H9 (cell line): ENCODE data around the gene PNMT. TPM values are rescaled to one million over a fixed set of nuclear protein-coding genes. Genes with fewer than 3 reads are reported as not detected.

Source experiments
- DNase-seq: peaks from one replicate; pipeline ENCODE4 v3.0.0-alpha.2; 2017
- H2AFZ ChIP-seq: one replicate; pipeline ENCODE4 v1.6.1; 2013; ENCODE audit warnings: mild to moderate bottlenecking, low read length, control low read depth, moderate library complexity
- H2AK5ac ChIP-seq: 2 replicates; pipeline ENCODE4 v1.6.1; 2013; ENCODE audit warnings: low read length, control low read depth, mixed read lengths; ENCODE audit not compliant: insufficient read length
- H2BK120ac ChIP-seq: one replicate; pipeline ENCODE4 v1.6.1; 2013; ENCODE audit warnings: low read depth, mild to moderate bottlenecking, low read length, control low read depth, inconsistent platforms; ENCODE audit not compliant: poor library complexity, severe bottlenecking
- H2BK12ac ChIP-seq: 2 replicates; pipeline ENCODE4 v1.6.1; 2013; ENCODE audit warnings: low read length, control low read depth, mixed read lengths, low read depth; ENCODE audit not compliant: insufficient read length
- H2BK15ac ChIP-seq: 2 replicates; pipeline ENCODE4 v1.6.1; 2013; ENCODE audit warnings: low read depth, low read length, control low read depth
- H2BK20ac ChIP-seq: one replicate; pipeline ENCODE4 v1.6.1; 2013; ENCODE audit warnings: low read depth, mild to moderate bottlenecking, low read length, control low read depth, inconsistent platforms; ENCODE audit not compliant: poor library complexity, severe bottlenecking
- H2BK5ac ChIP-seq: 2 replicates; pipeline ENCODE4 v1.6.1; 2013; ENCODE audit warnings: low read length, control low read depth, mixed read lengths; ENCODE audit not compliant: insufficient read length
- H3K14ac ChIP-seq: 2 replicates; pipeline ENCODE4 v1.6.1; 2013; ENCODE audit warnings: low read length, control low read depth; ENCODE audit not compliant: insufficient read depth
- H3K18ac ChIP-seq: 2 replicates; pipeline ENCODE4 v1.6.1; 2013; ENCODE audit warnings: low read depth, mild to moderate bottlenecking, mixed read lengths, low read length, control low read depth; ENCODE audit not compliant: insufficient read length
- H3K23ac ChIP-seq: 2 replicates; pipeline ENCODE4 v1.6.1; 2013; ENCODE audit warnings: low read length, control low read depth, mixed read lengths, low read depth; ENCODE audit not compliant: insufficient read length
- H3K23me2 ChIP-seq: 2 replicates; pipeline ENCODE4 v1.6.1; 2013; ENCODE audit warnings: low read depth, mild to moderate bottlenecking, mixed read lengths, low read length, control low read depth; ENCODE audit not compliant: insufficient read length, poor library complexity, severe bottlenecking
- H3K27ac ChIP-seq: 2 replicates; pipeline ENCODE4 v1.5.1; 2013; ENCODE audit warnings: low read length, control low read depth, mixed read lengths, low read depth; ENCODE audit not compliant: insufficient read length
- H3K27me3 ChIP-seq: 2 replicates; pipeline ENCODE4 v1.6.1; 2013; ENCODE audit warnings: low read length, control low read depth, inconsistent platforms; ENCODE audit not compliant: insufficient read depth
- H3K4ac ChIP-seq: 2 replicates; pipeline ENCODE4 v1.6.1; 2013; ENCODE audit warnings: low read depth, mild to moderate bottlenecking, control low read depth, inconsistent platforms, low read length, moderate library complexity
- H3K4me1 ChIP-seq: 2 replicates; pipeline ENCODE4 v1.6.1; 2013; ENCODE audit warnings: low read length, control low read depth, inconsistent platforms; ENCODE audit not compliant: insufficient read depth
- H3K4me2 ChIP-seq: 2 replicates; pipeline ENCODE4 v1.6.1; 2013; ENCODE audit warnings: low read length, control low read depth, mixed read lengths; ENCODE audit not compliant: insufficient read length, insufficient read depth
- H3K56ac ChIP-seq: 2 replicates; pipeline ENCODE4 v1.6.1; 2013; ENCODE audit warnings: low read depth, mild to moderate bottlenecking, mixed read lengths, low read length, control low read depth; ENCODE audit not compliant: insufficient read length
- H3K79me1 ChIP-seq: 2 replicates; pipeline ENCODE4 v1.6.1; 2013; ENCODE audit warnings: low read depth, mild to moderate bottlenecking, moderate library complexity, low read length, control low read depth, inconsistent platforms; ENCODE audit not compliant: insufficient read depth, poor library complexity, severe bottlenecking
- H3K79me2 ChIP-seq: 2 replicates; pipeline ENCODE4 v1.6.1; 2013; ENCODE audit warnings: low read length, control low read depth, inconsistent platforms; ENCODE audit not compliant: insufficient read depth
- H3K9ac ChIP-seq: 2 replicates; pipeline ENCODE4 v1.6.1; 2013; ENCODE audit warnings: low read length, control low read depth, mixed read lengths; ENCODE audit not compliant: insufficient read length; ENCODE audit errors: extremely low read depth
- H3K9me3 ChIP-seq: one replicate; pipeline ENCODE4 v1.6.1; 2013; ENCODE audit warnings: low read depth, low read length, inconsistent platforms; ENCODE audit not compliant: control insufficient read depth
- H3T11ph ChIP-seq: one replicate; pipeline ENCODE4 v1.6.1; 2013; ENCODE audit warnings: mild to moderate bottlenecking, low read length, control low read depth, inconsistent platforms
- H4K20me1 ChIP-seq: one replicate; pipeline ENCODE4 v1.6.1; 2013; ENCODE audit not compliant: control insufficient read depth, insufficient read length, insufficient read depth
- H4K5ac ChIP-seq: 2 replicates; pipeline ENCODE4 v1.6.1; 2013; ENCODE audit warnings: low read depth, mild to moderate bottlenecking, mixed read lengths, low read length, control low read depth; ENCODE audit not compliant: insufficient read length
- H4K8ac ChIP-seq: replicated peaks from 2 replicates; pipeline ENCODE4 v1.6.1; 2013; ENCODE audit warnings: low read length, control low read depth, mixed read lengths, low read depth; ENCODE audit not compliant: insufficient read length
- H4K91ac ChIP-seq: 2 replicates; pipeline ENCODE4 v1.6.1; 2013; ENCODE audit warnings: low read depth, mild to moderate bottlenecking, moderate library complexity, mixed read lengths, low read length, control low read depth; ENCODE audit not compliant: insufficient read length
- H3K27ac Mint-ChIP-seq, 3 experiments: 2 replicates in 2 of 3; 3 replicates in 1 of 3; pipeline ENCODE4 v1.8.0; 2020 to 2021; ENCODE audit warnings: mixed read lengths in 3 of 3, mild to moderate bottlenecking in 1 of 3, moderate library complexity in 1 of 3
- H3K27me3 Mint-ChIP-seq: 2 replicates; pipeline ENCODE4 v1.8.0; 2021; ENCODE audit warnings: low read depth, mild to moderate bottlenecking, moderate library complexity, mixed read lengths
- H3K36me3 Mint-ChIP-seq, 3 experiments: 2 replicates in 2 of 3; 3 replicates in 1 of 3; pipeline ENCODE4 v1.8.0; 2020 to 2021; ENCODE audit warnings: low read depth in 3 of 3, mixed read lengths in 3 of 3; ENCODE audit not compliant: insufficient read depth in 1 of 3
- H3K4me1 Mint-ChIP-seq, 2 experiments: 2 replicates each; pipeline ENCODE4 v1.8.0; 2020; ENCODE audit warnings: mixed read lengths in 2 of 2
- H3K4me3 Mint-ChIP-seq, 2 experiments: 2 replicates in 1 of 2; 3 replicates in 1 of 2; pipeline ENCODE4 v1.8.0; 2020 to 2021; ENCODE audit warnings: mild to moderate bottlenecking in 2 of 2, mixed read lengths in 2 of 2, moderate library complexity in 1 of 2
- H3K9me3 Mint-ChIP-seq, 2 experiments: 2 replicates in 1 of 2; 3 replicates in 1 of 2; pipeline ENCODE4 v1.8.0; 2020; ENCODE audit warnings: mild to moderate bottlenecking in 2 of 2, mixed read lengths in 2 of 2, moderate library complexity in 1 of 2
- CTCF ChIP-seq: fragments of 200-600 bp; sonication (generic); conservative IDR thresholded peaks from 3 replicates; pipeline ENCODE4 v1.8.0; 2021; ENCODE audit warnings: antibody characterized with exemption, mild to moderate bottlenecking
- WGBS: extraction: QIAGEN DNeasy Blood & Tissue Kit; methylation state at CpG from one replicate; pipeline ENCODE4 v1.1.7; 2013; ENCODE audit warnings: missing lambda C conversion rate, low lambda C conversion rate, mixed read lengths; ENCODE audit not compliant: insufficient read length; ENCODE audit errors: extremely low coverage; 5-methylcytosine and 5-hydroxymethylcytosine counted together
- total RNA-seq: library from RNA; stranded (reverse); gene quantifications from 2 replicates; pipeline ENCODE4 v1.2.1, GENCODE V29; 2021

PNMT gene
- total RNA-seq, 1 experiment from 2014 or later = 2.1 TPM

DNA sequence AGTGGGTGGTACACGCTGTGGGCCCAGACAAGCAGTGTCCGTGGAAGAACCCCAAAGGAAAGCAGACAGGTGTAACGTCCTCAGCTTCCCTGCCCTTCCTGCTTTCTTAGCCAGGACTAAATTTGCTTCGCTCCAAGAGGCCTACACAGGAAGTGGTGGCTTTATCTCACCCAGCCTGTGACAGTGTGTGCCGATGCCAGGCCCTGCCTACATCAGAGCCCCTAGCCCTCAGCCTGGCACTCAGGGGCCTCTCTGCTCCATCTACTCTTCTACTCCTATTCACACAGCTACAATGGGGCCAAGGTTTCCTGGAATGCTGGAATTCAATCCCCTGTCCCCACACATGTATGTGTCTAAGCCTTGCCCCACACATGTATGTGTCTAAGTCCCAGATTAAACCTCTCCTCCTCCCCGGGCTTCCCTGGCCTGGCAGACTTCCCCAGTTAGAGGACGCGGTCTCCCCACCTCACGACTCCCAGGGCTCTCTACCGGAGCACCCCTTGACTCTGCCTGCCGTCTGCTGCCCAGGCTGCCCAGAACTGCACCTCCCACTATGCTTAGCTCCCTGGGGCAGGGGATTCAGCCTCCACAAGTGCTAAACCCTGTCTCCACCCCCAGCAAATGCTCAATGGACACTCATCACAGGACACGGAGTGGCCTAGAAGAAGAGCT, 11.4 kb downstream of the PNMT start:
- 0 out of 2 replicates have a peak, but pooled peaks cover 3% of the 10 kb centered on the region for H3K4me1 ChIP-seq
- H3T11ph ChIP-seq = no peak overlapping the region
- WGBS = no CpG with 5 or more reads among the region's 12 CpGs
- no peak overlapping the region for H2AFZ ChIP-seq
- H3K36me3 Mint-ChIP-seq = peaks cover 3 to 31% (median 18%) of the 10 kb centered on the region in 3 experiments
- H2BK20ac ChIP-seq = no peak overlapping the region
- peak overlapping the region; percentile 34 to 88 (median 55); a peak in 4 of 7 replicates for H3K27ac Mint-ChIP-seq
- no peaks in the 10 kb centered on the region for H3K23me2 ChIP-seq
- no peaks in the 10 kb centered on the region for H3K9me3 Mint-ChIP-seq
- H3K23ac ChIP-seq = no peak overlapping the region
- H3K9me3 ChIP-seq = no peaks in the 10 kb centered on the region
- H3K27ac ChIP-seq = no peak overlapping the region
- no peak overlapping the region for H2AK5ac ChIP-seq
- no peak overlapping the region for H3K4me2 ChIP-seq
- peaks cover 32 to 34% of the 10 kb centered on the region in 2 experiments for H3K4me1 Mint-ChIP-seq
- no peak overlapping the region for H4K5ac ChIP-seq
- no peak overlapping the region for H2BK15ac ChIP-seq
- no peak overlapping the region for H2BK12ac ChIP-seq
- H4K91ac ChIP-seq = no peak overlapping the region
- H3K4ac ChIP-seq = no peak overlapping the region
- H3K79me1 ChIP-seq = no peaks in the 10 kb centered on the region
- no peak overlapping the region for H4K8ac ChIP-seq
- no peak overlapping the region for H3K9ac ChIP-seq
- H3K18ac ChIP-seq = no peak overlapping the region
- no peaks in the 10 kb centered on the region for H3K79me2 ChIP-seq
- H3K56ac ChIP-seq = no peak overlapping the region
- H3K14ac ChIP-seq = no peak overlapping the region
- TF ChIP-seq CTCF = no peak
- no peaks in the 10 kb centered on the region for H3K27me3 ChIP-seq
- DNase-seq = no peak
- H2BK120ac ChIP-seq = no peak overlapping the region
- no peak overlapping the region for H3K4me3 Mint-ChIP-seq
- no peaks in the 10 kb centered on the region for H3K27me3 Mint-ChIP-seq
- H2BK5ac ChIP-seq = no peak overlapping the region
- no peaks in the 10 kb centered on the region for H4K20me1 ChIP-seq
